ENCODE data around the gene EFCAB6.

DNA sequence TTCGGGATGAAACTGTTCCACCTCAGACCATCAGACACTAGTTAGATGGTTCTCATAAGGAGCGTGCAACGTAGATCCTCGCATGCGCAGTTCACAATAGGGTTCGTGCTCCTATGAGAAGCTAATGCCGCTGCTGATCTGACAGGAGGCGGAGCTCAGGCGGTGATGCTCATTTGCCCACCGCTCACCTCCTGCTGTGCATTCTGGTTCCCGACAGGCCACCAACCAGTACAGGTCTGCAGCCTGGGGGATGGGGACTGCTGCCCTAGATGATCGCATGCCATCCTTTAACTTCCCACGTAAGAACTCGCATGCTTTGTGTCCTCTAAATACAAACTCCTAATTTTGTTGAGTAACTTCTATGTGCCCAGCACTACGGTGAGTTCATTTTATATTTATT lies 62.6 kb downstream of the EFCAB6 start:
- TF ChIP-seq, protein P1, sequence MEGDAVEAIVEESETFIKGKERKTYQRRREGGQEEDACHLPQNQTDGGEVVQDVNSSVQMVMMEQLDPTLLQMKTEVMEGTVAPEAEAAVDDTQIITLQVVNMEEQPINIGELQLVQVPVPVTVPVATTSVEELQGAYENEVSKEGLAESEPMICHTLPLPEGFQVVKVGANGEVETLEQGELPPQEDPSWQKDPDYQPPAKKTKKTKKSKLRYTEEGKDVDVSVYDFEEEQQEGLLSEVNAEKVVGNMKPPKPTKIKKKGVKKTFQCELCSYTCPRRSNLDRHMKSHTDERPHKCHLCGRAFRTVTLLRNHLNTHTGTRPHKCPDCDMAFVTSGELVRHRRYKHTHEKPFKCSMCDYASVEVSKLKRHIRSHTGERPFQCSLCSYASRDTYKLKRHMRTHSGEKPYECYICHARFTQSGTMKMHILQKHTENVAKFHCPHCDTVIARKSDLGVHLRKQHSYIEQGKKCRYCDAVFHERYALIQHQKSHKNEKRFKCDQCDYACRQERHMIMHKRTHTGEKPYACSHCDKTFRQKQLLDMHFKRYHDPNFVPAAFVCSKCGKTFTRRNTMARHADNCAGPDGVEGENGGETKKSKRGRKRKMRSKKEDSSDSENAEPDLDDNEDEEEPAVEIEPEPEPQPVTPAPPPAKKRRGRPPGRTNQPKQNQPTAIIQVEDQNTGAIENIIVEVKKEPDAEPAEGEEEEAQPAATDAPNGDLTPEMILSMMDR (IDR thresholded peaks at IDR 0.05; ENCODE audit: low read depth, low read length, missing input control) = no peak
- no peak for TF ChIP-seq MAX (IDR thresholded peaks at IDR 0.05)
- TF ChIP-seq, protein P2, sequence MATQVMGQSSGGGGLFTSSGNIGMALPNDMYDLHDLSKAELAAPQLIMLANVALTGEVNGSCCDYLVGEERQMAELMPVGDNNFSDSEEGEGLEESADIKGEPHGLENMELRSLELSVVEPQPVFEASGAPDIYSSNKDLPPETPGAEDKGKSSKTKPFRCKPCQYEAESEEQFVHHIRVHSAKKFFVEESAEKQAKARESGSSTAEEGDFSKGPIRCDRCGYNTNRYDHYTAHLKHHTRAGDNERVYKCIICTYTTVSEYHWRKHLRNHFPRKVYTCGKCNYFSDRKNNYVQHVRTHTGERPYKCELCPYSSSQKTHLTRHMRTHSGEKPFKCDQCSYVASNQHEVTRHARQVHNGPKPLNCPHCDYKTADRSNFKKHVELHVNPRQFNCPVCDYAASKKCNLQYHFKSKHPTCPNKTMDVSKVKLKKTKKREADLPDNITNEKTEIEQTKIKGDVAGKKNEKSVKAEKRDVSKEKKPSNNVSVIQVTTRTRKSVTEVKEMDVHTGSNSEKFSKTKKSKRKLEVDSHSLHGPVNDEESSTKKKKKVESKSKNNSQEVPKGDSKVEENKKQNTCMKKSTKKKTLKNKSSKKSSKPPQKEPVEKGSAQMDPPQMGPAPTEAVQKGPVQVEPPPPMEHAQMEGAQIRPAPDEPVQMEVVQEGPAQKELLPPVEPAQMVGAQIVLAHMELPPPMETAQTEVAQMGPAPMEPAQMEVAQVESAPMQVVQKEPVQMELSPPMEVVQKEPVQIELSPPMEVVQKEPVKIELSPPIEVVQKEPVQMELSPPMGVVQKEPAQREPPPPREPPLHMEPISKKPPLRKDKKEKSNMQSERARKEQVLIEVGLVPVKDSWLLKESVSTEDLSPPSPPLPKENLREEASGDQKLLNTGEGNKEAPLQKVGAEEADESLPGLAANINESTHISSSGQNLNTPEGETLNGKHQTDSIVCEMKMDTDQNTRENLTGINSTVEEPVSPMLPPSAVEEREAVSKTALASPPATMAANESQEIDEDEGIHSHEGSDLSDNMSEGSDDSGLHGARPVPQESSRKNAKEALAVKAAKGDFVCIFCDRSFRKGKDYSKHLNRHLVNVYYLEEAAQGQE (IDR thresholded peaks at IDR 0.05) = no peak
- TF ChIP-seq HNF4A (conservative IDR thresholded peaks at IDR 0.05) = no peak
- no peak for TF ChIP-seq FOXA1 (IDR thresholded peaks at IDR 0.05)
- no peak for TF ChIP-seq ATF3 (IDR thresholded peaks at IDR 0.05)
- TF ChIP-seq GABPA (IDR thresholded peaks at IDR 0.05 in 1 of 2, conservative IDR thresholded peaks at IDR 0.05 in 1 of 2) = no peak
